HEK293T (cell line): ENCODE data around the gene DMRTC2.

Source experiments
- FOXM1 ChIP-seq: fragments of 450-650 bp; IDR thresholded peaks from 2 replicates; pipeline ENCODE4 v1.6.1; 2017; ENCODE audit warnings: mild to moderate bottlenecking, borderline replicate concordance
- SUZ12 ChIP-seq: fragments of 450-650 bp; IDR thresholded peaks from 2 replicates; pipeline ENCODE4 v1.6.1; 2016; ENCODE audit warnings: mild to moderate bottlenecking

DNA sequence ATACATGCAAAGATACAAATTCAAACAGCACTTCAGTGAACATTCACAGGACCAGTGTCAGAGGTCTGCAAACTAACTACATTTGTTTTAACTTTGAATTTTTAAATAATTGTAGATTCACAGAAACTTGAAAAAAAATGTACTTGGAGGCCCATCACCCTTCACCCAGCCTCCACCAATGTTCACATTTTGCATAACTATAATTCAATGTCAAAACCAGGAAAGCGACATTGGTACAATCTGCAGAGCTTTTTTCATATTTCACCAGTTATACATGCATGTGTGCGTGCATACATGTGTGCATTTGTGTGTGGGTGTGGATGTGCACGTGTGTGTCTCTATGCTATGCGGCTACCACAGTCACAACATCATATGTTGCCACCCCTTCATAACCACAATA lies 29.5 kb upstream of the DMRTC2 start:
- TF ChIP-seq SUZ12 (no peak), FOXM1 (no peak)
